Measurements from ENCODE around the gene CNTN5.

CNTN5 gene

DNA sequence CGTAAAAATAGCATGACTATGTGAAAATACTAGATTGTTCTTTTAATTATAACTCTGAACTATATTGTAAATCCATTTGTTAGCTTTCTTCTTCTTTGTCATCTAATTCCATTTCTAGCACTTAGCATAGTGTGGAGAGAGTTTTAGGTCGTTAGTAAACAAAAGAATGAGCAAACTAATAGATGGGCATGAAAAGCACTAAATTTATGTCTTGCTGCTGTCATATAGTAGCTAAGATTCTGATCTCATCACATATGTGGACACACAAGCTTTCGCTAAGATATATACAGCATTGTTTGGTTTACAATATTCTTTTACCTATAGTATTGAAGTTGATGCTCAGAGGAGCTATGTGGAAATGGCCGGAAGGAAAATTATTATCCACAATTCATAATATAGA is 370.5 kb downstream of the CNTN5 start:
- no peak for DNase-seq (ENCODE audit: low spot score)

DNA sequence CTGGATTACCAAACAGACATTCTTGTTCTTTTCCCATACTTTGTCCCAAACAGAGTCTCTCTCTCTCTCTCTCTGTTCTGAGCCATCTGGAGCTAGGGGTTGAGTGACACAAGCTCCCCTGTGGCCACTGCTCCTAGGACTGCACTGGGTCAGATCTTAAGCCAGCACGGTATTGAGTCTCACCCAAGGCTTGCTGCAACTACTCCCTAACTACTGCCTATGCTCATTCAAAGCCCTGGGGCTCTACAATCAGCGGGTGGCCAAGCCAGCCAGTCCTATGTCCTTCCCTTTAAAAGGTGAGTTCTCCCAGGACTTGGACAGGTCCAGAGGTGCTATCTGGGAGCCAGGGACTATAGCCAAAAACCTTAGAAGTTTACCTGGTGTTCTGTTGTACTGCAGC is 385.6 kb downstream of the CNTN5 start:
- DNase-seq (ENCODE audit: low spot score), result no peak

DNA sequence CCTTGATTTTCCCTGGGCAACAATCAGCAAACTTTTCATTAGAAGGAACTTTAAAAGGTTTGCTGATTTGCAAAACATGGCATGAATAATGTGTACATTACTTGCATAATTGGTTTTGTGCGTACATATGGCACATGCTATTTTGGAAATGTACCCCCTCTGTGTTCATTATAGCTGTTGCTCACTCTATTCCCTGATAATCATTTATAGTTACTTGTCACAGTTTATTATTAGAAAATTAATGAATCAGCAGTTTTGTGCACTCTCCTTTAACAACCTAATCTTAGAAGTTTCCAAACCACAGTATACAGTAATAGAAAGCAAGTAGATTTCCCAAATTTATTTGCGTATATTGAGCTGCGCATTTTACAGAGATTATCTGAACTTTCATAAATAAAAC is 389.9 kb downstream of the CNTN5 start:
- DNase-seq (ENCODE audit: low spot score), result no peak

- no peak for DNase-seq (ENCODE audit: low spot score)
These were observed 398.4 kb downstream of the CNTN5 start for GRCh38 chr11:99418927-99419720.

- DNase-seq (ENCODE audit: low spot score), result no peak
These were observed 399.2 kb downstream of the CNTN5 start for GRCh38 chr11:99419991-99420390.

GRCh38 chr11:99422581-99423427 is 402.1 kb downstream of the CNTN5 start:
- no peak for DNase-seq (ENCODE audit: low spot score)

GRCh38 chr11:99423428-99423983 is 402.8 kb downstream of the CNTN5 start:
- DNase-seq (ENCODE audit: low spot score), result no peak

GRCh38 chr11:99424313-99425084 is 403.8 kb downstream of the CNTN5 start:
- DNase-seq (ENCODE audit: low spot score), result no peak

DNA sequence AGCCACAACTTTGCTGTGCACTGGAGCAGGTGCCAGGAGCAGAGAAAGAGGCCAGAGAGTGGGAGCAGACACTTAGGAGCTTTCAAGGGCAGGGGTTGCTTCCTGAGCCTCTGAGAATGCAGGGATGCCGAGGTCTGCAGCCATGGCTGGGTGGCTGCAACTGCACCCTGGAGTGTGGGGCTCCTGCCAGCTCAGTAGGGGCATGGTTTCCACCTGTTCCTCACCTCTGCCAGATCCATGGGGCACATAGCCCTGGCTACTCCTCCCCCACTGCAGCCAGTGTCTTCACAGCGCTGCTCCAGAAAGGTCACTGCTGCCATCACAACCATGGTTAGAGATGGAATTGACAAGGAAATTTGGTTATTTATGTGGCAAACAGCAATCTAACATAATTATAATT is 404.8 kb downstream of the CNTN5 start:
- DNase-seq (ENCODE audit: low spot score), result no peak

DNA sequence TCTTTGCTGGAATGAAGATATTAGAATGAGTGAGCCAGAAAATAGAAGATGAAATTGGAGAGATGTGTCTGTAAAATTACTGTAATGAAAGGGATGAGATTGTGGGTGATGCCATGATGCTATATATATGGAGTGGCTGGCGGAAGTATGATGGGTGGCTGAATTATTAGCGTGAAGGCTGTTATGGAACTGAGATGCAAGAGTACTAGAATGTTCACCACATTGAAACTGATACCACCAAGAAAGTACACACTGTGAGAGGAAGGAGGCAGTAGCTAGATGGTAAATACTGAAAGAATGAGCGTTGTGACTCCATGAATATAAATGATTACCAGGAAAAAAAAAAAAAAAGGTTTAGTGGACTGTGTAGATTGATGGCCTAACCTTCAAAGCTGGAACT is 411.9 kb downstream of the CNTN5 start:
- no peak for DNase-seq (ENCODE audit: low spot score)

GRCh38 chr11:99443276-99443675 is 422.5 kb downstream of the CNTN5 start:
- no peak for DNase-seq (ENCODE audit: low spot score)

DNA sequence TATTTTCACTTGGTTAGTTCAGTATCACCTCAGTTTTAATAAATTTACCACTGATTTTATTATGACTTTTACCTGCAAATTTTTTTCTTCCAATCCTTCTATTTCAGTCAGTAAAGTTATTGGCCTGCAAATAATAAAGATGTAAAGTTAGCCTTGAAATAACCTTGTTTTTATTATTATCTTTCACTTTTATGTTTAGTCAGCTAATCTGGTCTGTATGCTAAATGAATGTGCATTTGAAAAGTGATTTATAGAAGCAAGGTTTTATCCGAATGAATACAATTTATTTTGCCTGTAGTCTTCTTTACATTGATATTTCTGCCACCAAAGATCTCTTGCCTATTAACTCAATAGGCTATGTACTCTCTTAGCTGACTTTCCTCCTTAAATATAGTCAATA is 425.7 kb downstream of the CNTN5 start:
- no peak for DNase-seq (ENCODE audit: low spot score)

DNA sequence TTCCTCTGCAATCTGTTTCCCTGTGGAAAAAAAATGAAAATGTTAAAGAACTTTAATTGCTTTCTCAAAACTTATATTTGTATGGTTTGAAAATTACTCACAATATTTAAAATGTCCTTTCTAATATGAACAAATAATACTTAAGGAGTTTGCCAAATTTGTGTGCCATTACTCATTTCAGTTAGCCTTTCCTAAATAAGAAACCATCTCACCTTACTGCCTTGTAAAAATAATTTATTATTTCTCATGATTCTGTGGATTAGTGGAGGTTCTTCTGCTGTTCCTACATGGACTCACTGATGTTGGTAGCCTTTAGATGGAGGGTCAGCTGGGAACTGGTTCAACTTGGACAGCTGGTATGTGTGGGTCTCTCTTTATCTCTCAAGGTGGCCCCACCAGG is 428.6 kb downstream of the CNTN5 start:
- no peak for DNase-seq (ENCODE audit: low spot score)

DNA sequence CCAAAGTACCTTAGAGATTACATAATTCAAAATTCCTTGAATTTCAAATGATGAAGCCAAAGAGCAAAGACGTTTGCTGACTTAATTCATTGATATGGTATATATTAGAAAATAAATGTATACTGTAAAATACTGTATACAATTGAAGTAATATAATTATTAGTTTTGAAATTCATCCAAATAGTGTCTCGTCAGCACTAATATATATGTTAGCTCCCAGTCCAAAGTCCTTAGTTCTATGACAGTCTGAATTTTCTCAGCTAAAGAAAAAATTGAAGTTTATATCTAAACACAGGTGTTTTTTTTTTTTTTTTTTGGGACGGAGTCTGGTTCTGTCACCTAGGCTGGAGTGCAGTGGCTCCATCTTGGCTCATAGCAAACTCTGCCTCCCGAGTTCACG is 431.3 kb downstream of the CNTN5 start:
- DNase-seq (ENCODE audit: low spot score), result no peak

GRCh38 chr11:99461913-99462312 is 441.2 kb downstream of the CNTN5 start:
- no peak for DNase-seq (ENCODE audit: low spot score)

GRCh38 chr11:99464985-99465384 is 444.2 kb downstream of the CNTN5 start:
- DNase-seq (ENCODE audit: low spot score), result no peak

DNA sequence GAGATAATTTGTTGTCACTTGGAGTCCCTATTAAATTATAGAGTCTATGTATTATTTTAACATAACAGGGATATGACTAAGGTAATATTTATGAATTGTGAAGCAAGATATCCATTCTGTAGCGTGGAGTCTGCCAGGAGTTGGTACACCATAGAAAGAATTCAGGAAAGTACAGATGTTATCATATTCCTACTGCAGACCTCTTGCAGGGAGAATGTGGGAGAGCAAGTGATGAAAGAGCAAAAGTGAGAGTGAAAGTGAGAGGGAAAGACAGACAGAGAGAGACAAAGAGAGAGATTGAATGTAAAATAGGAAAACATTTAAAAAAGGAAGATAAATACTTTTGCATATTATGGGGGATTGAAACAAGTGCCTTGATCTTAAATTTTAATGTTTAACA is 468.8 kb downstream of the CNTN5 start:
- no peak for DNase-seq (ENCODE audit: low spot score)

DNA sequence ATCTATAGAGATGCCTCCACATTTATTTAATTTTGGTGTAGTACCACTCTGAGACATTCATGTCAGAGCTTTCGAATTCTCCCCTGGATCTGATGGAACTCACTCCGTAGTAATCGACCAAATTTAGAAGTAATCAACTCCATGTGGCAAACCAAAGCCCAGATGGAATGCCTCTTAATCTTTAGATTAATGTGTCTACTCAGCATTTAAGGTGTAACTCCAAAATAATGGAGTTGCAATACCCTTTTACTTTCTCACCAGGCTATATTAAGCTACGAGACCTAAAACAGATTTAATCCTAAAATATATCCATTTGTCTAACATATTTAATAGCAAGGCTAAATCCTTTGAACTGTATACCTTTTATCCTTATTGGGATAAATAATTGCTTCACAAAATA is 473.3 kb downstream of the CNTN5 start:
- no peak for DNase-seq (ENCODE audit: low spot score)

DNA sequence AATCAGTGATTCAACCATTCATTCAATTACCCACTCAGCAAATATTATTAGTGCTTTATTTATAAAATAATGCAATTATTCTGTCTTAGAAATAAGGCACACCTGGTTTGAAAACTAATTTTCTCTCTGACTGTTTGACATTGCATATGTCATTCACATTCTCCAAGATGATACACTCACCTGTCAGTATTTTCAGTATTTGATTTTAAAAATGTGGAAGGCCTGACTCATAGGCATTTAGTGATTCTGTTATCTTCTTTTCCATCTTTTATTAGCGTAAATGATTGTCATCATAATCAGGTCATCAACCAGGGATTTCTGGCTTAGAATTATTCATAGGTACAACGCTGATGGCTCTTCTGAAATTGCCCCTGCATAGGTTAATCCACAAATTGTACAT is 480.9 kb downstream of the CNTN5 start:
- no peak for DNase-seq (ENCODE audit: low spot score)

GRCh38 chr11:99505316-99505715 is 484.6 kb downstream of the CNTN5 start:
- DNase-seq (ENCODE audit: low spot score), result no peak

- no peak for DNase-seq (ENCODE audit: low spot score)
These were observed 485.1 kb downstream of the CNTN5 start for GRCh38 chr11:99505831-99506230.

DNA sequence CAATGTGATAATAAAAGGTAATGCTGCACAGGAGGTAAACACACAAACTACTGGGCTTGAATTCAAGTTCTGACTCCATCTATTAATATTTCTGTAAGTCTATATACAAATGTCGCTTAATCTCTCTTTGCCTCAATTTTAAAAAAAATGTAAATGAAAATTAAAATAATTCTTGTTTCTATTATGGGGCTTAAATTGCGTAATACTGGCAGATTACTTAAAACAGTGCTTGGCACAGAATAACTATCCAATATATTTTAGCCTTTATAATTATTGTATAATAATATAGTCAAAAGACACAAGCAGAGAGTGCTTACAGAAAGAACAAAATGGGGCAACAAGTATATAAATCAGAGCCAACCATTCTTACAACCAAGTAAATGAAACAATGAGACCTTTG is 489.1 kb downstream of the CNTN5 start:
- no peak for DNase-seq (ENCODE audit: low spot score)
